Mesendoderm (in vitro differentiated cells): ENCODE data around the gene NAA15.
A peak's percentile ranks its signal among the peaks of the same experiment; 100 is the strongest.
"Not testable (repeated sequence)": the region's sequence is repeated elsewhere in the genome, so short reads cannot be mapped to it uniquely, and the experiment has no call there.

ENCODE experiments used
- DNase-seq: peaks from one replicate; pipeline ENCODE4 v3.0.0; 2013
- H2AK5ac ChIP-seq: 2 replicates; pipeline ENCODE4 v1.6.1; 2013; ENCODE audit warnings: low read length, inconsistent platforms
- H2BK120ac ChIP-seq: 2 replicates; pipeline ENCODE4 v1.6.1; 2013; ENCODE audit warnings: low read depth, mild to moderate bottlenecking, low read length, moderate library complexity, mixed read lengths
- H2BK15ac ChIP-seq: replicated peaks from 2 replicates; pipeline ENCODE4 v1.6.1; 2013; ENCODE audit warnings: low read depth, mild to moderate bottlenecking, moderate library complexity
- H2BK5ac ChIP-seq: 2 replicates; pipeline ENCODE4 v1.6.1; 2013; ENCODE audit warnings: low read length, inconsistent platforms
- H3K18ac ChIP-seq: 2 replicates; pipeline ENCODE4 v1.6.1; 2013; ENCODE audit warnings: mild to moderate bottlenecking, low read length, mixed read lengths
- H3K23ac ChIP-seq: one replicate; pipeline ENCODE4 v1.6.1; 2013; ENCODE audit warnings: low read length
- H3K27ac ChIP-seq: 2 replicates; pipeline ENCODE4 v1.5.1; 2013; ENCODE audit warnings: low read depth, mild to moderate bottlenecking, inconsistent platforms, low read length, moderate library complexity
- H3K27me3 ChIP-seq: 2 replicates; pipeline ENCODE4 v1.6.1; 2013; ENCODE audit warnings: low read length, control low read depth, mild to moderate bottlenecking, inconsistent platforms; ENCODE audit not compliant: insufficient read depth, poor library complexity
- H3K36me3 ChIP-seq: 2 replicates; pipeline ENCODE4 v1.6.1; 2013; ENCODE audit warnings: low read length, inconsistent platforms; ENCODE audit not compliant: control insufficient read depth, insufficient read depth
- H3K4ac ChIP-seq: one replicate; pipeline ENCODE4 v1.6.1; 2013; ENCODE audit warnings: low read depth, mild to moderate bottlenecking, low read length, moderate library complexity
- H3K4me1 ChIP-seq: 2 replicates; pipeline ENCODE4 v1.6.1; 2013; ENCODE audit warnings: low read depth, low read length, inconsistent platforms; ENCODE audit not compliant: control insufficient read depth
- H3K4me2 ChIP-seq: 2 replicates; pipeline ENCODE4 v1.6.1; 2013; ENCODE audit warnings: low read length
- H3K4me3 ChIP-seq: 2 replicates; pipeline ENCODE4 v1.5.1; 2013; ENCODE audit warnings: mild to moderate bottlenecking, low read length
- H3K56ac ChIP-seq: one replicate; pipeline ENCODE4 v1.6.1; 2013; ENCODE audit warnings: low read length
- H3K79me1 ChIP-seq: 2 replicates; pipeline ENCODE4 v1.6.1; 2013; ENCODE audit warnings: low read length, inconsistent platforms
- H3K79me2 ChIP-seq: 2 replicates; pipeline ENCODE4 v1.6.1; 2013; ENCODE audit warnings: mild to moderate bottlenecking, low read length; ENCODE audit not compliant: control insufficient read depth, insufficient read depth
- H3K9ac ChIP-seq: 2 replicates; pipeline ENCODE4 v1.6.1; 2013; ENCODE audit warnings: low read length, inconsistent platforms
- H4K5ac ChIP-seq: one replicate; pipeline ENCODE4 v1.6.1; 2013; ENCODE audit warnings: low read length
- H4K8ac ChIP-seq: one replicate; pipeline ENCODE4 v1.6.1; 2013; ENCODE audit warnings: low read depth, mild to moderate bottlenecking, control low read depth, low read length, moderate library complexity
- WGBS: extraction: QIAGEN DNeasy Blood & Tissue Kit; methylation state at CpG from one replicate; pipeline ENCODE4 v1.1.7; 2013; ENCODE audit warnings: low lambda C conversion rate, missing lambda C conversion rate; ENCODE audit not compliant: insufficient coverage; ENCODE audit errors: extremely low coverage; 5-methylcytosine and 5-hydroxymethylcytosine counted together

NAA15 gene

DNA sequence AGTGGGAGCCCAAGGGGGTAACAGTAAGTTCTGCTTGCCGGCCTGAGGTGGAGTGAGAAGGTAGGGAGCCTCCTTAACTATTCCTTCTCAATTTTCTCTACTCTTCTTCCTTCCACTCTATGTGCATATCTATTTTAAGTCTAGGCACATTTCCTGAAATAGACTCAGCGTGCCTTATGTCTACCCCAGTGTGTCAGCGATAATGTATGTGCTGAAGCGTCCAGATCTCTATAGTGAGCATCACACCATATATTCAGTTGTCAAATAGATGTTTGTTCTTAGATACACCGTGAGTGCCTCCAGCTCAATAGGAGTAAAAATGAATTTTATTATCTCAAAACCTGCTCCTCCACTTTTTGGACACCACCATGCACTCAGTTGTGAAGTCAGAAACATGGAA, 101.1 kb downstream of the NAA15 start:
- Histone ChIP-seq H2AK5ac (no peak overlapping the region), H3K27ac (no peak overlapping the region), H3K9ac (no peak overlapping the region), H3K79me2 (no peaks in the 10 kb centered on the region), H3K4me1 (no peaks in the 10 kb centered on the region), H3K79me1 (no peaks in the 10 kb centered on the region), H3K23ac (no peak overlapping the region), H3K56ac (no peak overlapping the region), H3K4me3 (no peak overlapping the region), H3K4me2 (no peak overlapping the region), H3K27me3 (no peaks in the 10 kb centered on the region), H2BK15ac (no peak overlapping the region), H3K18ac (no peak overlapping the region), H3K36me3 (no peaks in the 10 kb centered on the region), H4K5ac (no peak overlapping the region), H4K8ac (no peak overlapping the region), H3K4ac (no peak overlapping the region), H2BK5ac (no peak overlapping the region), H2BK120ac (no peak overlapping the region)
- WGBS = no CpG with 5 or more reads among the region's 5 CpGs
- no peak for DNase-seq

DNA sequence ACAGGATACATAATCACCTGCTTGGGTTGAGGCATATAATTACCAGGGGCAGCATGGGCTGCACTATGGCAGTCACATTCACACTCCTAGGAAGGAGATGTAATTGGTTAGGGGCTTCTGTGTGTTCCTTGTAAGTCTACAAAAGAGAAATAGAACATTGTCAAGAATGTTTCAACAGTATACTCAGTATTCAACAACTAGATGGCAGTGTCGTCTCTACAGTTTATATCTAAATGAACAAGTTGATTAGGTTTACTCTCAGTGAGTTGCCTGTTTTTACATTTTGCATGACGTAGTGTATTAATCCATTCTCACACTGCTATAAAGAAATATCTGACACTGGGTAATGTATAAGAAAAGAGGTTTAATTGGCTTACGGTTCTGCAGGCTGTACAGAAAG, 102.2 kb downstream of the NAA15 start:
- Histone ChIP-seq H2BK120ac (no peak overlapping the region), H3K36me3 (no peaks in the 10 kb centered on the region), H2BK5ac (no peak overlapping the region), H3K56ac (no peak overlapping the region), H3K9ac (no peak overlapping the region), H3K4me2 (no peak overlapping the region), H3K18ac (no peak overlapping the region), H3K27ac (no peak overlapping the region), H3K4ac (no peak overlapping the region), H3K4me3 (no peak overlapping the region), H4K5ac (no peak overlapping the region), H3K27me3 (no peaks in the 10 kb centered on the region), H3K4me1 (no peaks in the 10 kb centered on the region), H3K79me2 (no peaks in the 10 kb centered on the region), H2AK5ac (no peak overlapping the region), H2BK15ac (no peak overlapping the region), H3K23ac (no peak overlapping the region), H3K79me1 (no peaks in the 10 kb centered on the region), H4K8ac (no peak overlapping the region)
- peak; percentile 16 for DNase-seq
- WGBS = no CpG with 5 or more reads among the region's 3 CpGs

DNA sequence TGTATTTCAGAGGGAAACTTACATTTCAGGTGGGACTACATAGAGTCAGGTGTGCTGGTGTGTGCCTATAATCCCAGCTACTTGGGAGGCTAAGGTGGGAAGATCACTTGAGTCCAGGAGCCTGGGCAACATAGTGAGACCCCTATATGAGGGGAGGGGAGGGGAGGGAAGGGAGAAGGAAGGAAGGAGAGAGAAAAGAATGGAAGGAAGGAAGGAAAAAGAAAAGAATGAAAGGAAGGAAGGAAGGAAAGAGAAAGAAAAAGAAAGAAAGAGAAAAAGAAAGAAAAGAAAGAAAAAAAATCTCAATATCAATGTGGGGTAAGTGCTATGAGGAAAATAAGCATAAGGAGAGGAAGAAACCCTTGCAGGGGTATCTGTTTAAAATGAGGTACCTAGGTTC, 109.0 kb downstream of the NAA15 start:
- H3K23ac ChIP-seq = no peak overlapping the region
- no peaks in the 10 kb centered on the region for H3K79me2 ChIP-seq
- no peak overlapping the region for H3K4ac ChIP-seq
- H3K36me3 ChIP-seq = no peaks in the 10 kb centered on the region
- no peak overlapping the region for H3K9ac ChIP-seq
- H3K27ac ChIP-seq = no peak overlapping the region
- no peaks in the 10 kb centered on the region for H3K27me3 ChIP-seq
- H3K4me2 ChIP-seq = no peak overlapping the region
- no peak overlapping the region for H3K4me3 ChIP-seq
- H3K18ac ChIP-seq = no peak overlapping the region
- H4K8ac ChIP-seq = no peak overlapping the region
- no peak overlapping the region for H2BK15ac ChIP-seq
- no peak for DNase-seq
- H4K5ac ChIP-seq = no peak overlapping the region
- H3K4me1 ChIP-seq = no peaks in the 10 kb centered on the region
- no peak overlapping the region for H2BK5ac ChIP-seq
- H2BK120ac ChIP-seq = no peak overlapping the region
- no peaks in the 10 kb centered on the region for H3K79me1 ChIP-seq
- H2AK5ac ChIP-seq = no peak overlapping the region
- no peak overlapping the region for H3K56ac ChIP-seq

DNA sequence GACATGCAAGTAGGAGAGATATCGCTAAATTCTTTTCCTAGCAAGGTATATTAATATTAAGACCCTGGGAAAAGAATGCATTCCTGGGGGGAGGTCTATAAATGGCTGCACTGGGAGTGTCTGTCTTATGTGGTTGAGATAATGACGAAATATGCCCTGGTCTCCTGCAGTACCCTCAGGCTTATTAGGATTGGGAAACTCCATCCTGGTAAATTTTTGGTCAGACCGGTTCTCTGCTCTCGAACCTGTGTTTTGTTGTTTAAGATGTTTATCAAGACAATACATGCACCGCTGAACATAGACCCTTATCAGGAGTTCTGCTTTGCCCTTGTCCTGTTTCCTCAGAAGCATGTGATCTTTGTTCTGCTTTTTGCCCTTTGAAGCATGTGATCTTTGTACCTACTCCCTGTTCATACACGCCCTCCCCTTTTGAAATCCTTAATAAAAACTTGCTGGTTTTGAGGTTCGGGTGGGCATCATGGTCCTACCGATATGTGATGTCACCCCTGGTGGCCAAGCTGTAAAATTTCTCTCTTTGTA, 113.4 kb downstream of the NAA15 start:
- H3K23ac ChIP-seq, H3K9ac ChIP-seq, H3K79me2 ChIP-seq, H2BK5ac ChIP-seq, H3K56ac ChIP-seq, H3K4ac ChIP-seq, H3K18ac ChIP-seq, H2BK15ac ChIP-seq, H4K5ac ChIP-seq, H3K27ac ChIP-seq, H3K4me1 ChIP-seq, H2BK120ac ChIP-seq, H3K4me3 ChIP-seq, H3K36me3 ChIP-seq, H3K4me2 ChIP-seq, H4K8ac ChIP-seq, H2AK5ac ChIP-seq, H3K27me3 ChIP-seq, H3K79me1 ChIP-seq: not testable (repeated sequence)
- WGBS = no CpG with 5 or more reads among the region's 8 CpGs
- peak; percentile 31 for DNase-seq

DNA sequence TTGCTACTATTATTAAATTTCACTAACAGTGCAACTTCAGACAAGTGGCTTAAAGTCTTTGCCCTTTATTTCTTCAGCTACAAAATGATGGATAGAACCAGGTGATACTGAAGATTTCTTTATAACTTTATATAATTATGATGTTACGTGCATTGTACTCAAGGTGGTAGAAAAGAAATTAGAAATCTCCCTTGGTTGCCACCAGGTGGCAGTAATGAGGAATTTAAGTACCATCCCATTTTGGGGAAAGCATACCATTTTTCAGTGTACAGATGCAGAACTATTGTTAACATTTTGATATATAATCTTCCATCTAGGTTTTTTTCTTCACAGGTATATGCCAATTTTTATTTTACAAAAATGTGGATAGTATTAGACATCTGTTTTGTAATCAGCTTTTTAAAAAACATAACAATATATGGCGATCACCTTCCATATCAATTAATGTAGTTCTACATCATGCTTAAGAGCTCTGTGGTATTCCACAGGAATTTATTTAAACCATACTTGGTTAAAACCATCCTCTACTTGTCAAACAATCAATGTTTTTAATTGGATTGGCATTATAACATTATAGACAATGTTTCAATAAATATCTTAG, 114.9 kb downstream of the NAA15 start:
- Histone ChIP-seq H3K4ac (no peak overlapping the region), H3K9ac (no peak overlapping the region), H3K4me1 (no peaks in the 10 kb centered on the region), H4K5ac (no peak overlapping the region), H3K23ac (no peak overlapping the region), H2BK5ac (no peak overlapping the region), H2BK120ac (no peak overlapping the region), H3K4me2 (no peak overlapping the region), H3K36me3 (no peaks in the 10 kb centered on the region), H2BK15ac (no peak overlapping the region), H3K4me3 (no peak overlapping the region), H3K79me2 (no peaks in the 10 kb centered on the region), H3K27me3 (no peaks in the 10 kb centered on the region), H3K79me1 (no peaks in the 10 kb centered on the region), H4K8ac (no peak overlapping the region), H3K18ac (no peak overlapping the region), H3K27ac (no peak overlapping the region), H3K56ac (no peak overlapping the region), H2AK5ac (no peak overlapping the region)
- peak; percentile 39 for DNase-seq
- WGBS = no CpG with 5 or more reads among the region's 2 CpGs

DNA sequence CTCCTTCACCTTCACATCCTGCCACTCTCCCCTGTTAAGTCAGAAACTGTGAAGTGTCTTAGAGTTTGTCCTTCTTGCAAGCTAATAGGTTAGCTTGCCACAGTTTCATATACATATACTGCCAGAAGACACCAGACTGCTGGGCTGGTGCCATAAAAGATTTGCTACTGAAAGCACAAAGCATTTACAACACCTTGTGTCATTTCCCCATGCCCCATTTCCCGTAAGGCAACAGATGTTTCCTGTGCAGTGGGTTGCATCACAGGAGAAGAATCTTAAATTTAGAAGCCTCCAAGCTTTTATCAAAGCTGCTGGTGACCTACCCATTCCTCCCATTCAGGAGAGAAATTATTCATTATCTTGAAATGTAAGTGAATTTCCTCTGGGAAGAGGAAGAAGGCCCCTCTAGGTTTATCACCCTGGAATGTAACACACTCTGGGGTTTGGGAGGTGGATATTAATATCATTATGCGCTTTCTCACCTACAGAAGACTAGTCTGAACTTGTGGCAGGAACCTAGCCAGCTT, 118.1 kb downstream of the NAA15 start:
- Histone ChIP-seq H3K4me2 (no peak overlapping the region), H3K23ac (no peak overlapping the region), H3K79me1 (no peaks in the 10 kb centered on the region), H3K27me3 (no peaks in the 10 kb centered on the region), H3K56ac (no peak overlapping the region), H3K79me2 (no peaks in the 10 kb centered on the region), H3K27ac (no peak overlapping the region), H2BK15ac (no peak overlapping the region), H3K9ac (no peak overlapping the region), H3K4me3 (no peak overlapping the region), H4K5ac (no peak overlapping the region), H2BK120ac (no peak overlapping the region), H2BK5ac (no peak overlapping the region), H3K36me3 (no peaks in the 10 kb centered on the region), H2AK5ac (no peak overlapping the region), H3K4ac (no peak overlapping the region), H3K4me1 (no peaks in the 10 kb centered on the region), H4K8ac (no peak overlapping the region), H3K18ac (no peak overlapping the region)
- WGBS = no CpG with 5 or more reads among the region's 2 CpGs
- DNase-seq = no peak
